Measurements from ENCODE around the gene RDH8.
A peak's percentile ranks its signal among the peaks of the same experiment; 100 is the strongest.

The RDH8 gene

GRCh38 chr19:10013316-10013715 lies at the start of gene RDH8:
Gene RDH8, plus strand, starts transcription at chr19:10013483. Its CDS starts 15 bp downstream, at chr19:10013498.
- DNase-seq = no peak

GRCh38 chr19:9966024-9966423 lies 47.3 kb upstream of the RDH8 start:
- no peak for DNase-seq

GRCh38 chr19:9966448-9966847 lies 46.8 kb upstream of the RDH8 start:
- DNase-seq = no peak

- no peak for DNase-seq
Measured at GRCh38 chr19:9967326-9967725, 46.0 kb upstream of the RDH8 start.

- DNase-seq = no peak
Measured at GRCh38 chr19:9968820-9969687, 44.2 kb upstream of the RDH8 start.

GRCh38 chr19:9969688-9969975 lies 43.7 kb upstream of the RDH8 start:
- DNase-seq = no peak

- DNase-seq = no peak
Measured at GRCh38 chr19:9970481-9970880, 42.8 kb upstream of the RDH8 start.

GRCh38 chr19:9971166-9971897 lies 42.0 kb upstream of the RDH8 start:
- no peak for DNase-seq

- DNase-seq = no peak
Measured at GRCh38 chr19:9972103-9972502, 41.2 kb upstream of the RDH8 start.

- DNase-seq = no peak
Measured at GRCh38 chr19:9981406-9982260, 31.6 kb upstream of the RDH8 start.

GRCh38 chr19:9986787-9987281 lies 26.4 kb upstream of the RDH8 start:
- no peak for DNase-seq

GRCh38 chr19:9989504-9989903 lies 23.8 kb upstream of the RDH8 start:
- DNase-seq = no peak

GRCh38 chr19:9991425-9992191 lies 21.7 kb upstream of the RDH8 start:
- no peak for DNase-seq

- DNase-seq = no peak
Measured at GRCh38 chr19:9995084-9995483, 18.2 kb upstream of the RDH8 start.

- no peak for DNase-seq
Measured at GRCh38 chr19:9995999-9996398, 17.3 kb upstream of the RDH8 start.

GRCh38 chr19:9996541-9996940 lies 16.7 kb upstream of the RDH8 start:
- DNase-seq = no peak

- peak; percentile 60 for DNase-seq
Measured at GRCh38 chr19:10000171-10000826, 13.0 kb upstream of the RDH8 start.

- DNase-seq = peak; percentile 8
Measured at GRCh38 chr19:10001899-10002298, 11.4 kb upstream of the RDH8 start.

GRCh38 chr19:10003271-10003670 lies 10.0 kb upstream of the RDH8 start:
- no peak for DNase-seq

GRCh38 chr19:10004617-10005016 lies 8.7 kb upstream of the RDH8 start:
- DNase-seq = no peak

GRCh38 chr19:10005632-10006334 lies 7.5 kb upstream of the RDH8 start:
- DNase-seq = no peak
